Posterior vena cava (tissue), 2 donors: Measurements from ENCODE around the gene B3GNT9. TPM values are rescaled to one million over a fixed set of nuclear protein-coding genes. Genes with fewer than 3 reads are reported as not detected.
A peak's percentile ranks its signal among the peaks of the same experiment; 100 is the strongest.

Source experiments
- DNase-seq: peaks from one replicate; pipeline ENCODE4 v3.0.0-alpha.2; 2020; ENCODE audit warnings: low spot score
- intact Hi-C, 2 donors: fragments of 100-400 bp; cut with DNase I; formaldehyde crosslinking; loops; one replicate each; pipeline versions ENCODE4 v1.14.1 to v1.14.2; 2022 to 2023
- total RNA-seq, 2 donors: library from RNA; stranded (reverse); fragmentation: NEBNext Ultra II Directional; extraction: Animal tissue kit (Norgen Biotek cat#: 25700); gene quantifications; one replicate each; pipeline ENCODE4 v1.2.1, GENCODE V29; 2021
- donor health status: DM: yes; HTN: yes; CAD: no.
- donor health status: DM: yes; HTN: yes; CAD: no.

B3GNT9 gene
- total RNA-seq, 2 donors from 2014 or later, result 13.0 to 22.0 TPM

- intact Hi-C loops, result loop anchor here (2.0 to 10.0 kb wide), 2 partner anchors 213 to 231 kb away; no protein-coding TSS in a partner anchor
- no peak for DNase-seq
These were observed 36.5 kb upstream of the B3GNT9 start for GRCh38 chr16:67187175-67187890.

DNA sequence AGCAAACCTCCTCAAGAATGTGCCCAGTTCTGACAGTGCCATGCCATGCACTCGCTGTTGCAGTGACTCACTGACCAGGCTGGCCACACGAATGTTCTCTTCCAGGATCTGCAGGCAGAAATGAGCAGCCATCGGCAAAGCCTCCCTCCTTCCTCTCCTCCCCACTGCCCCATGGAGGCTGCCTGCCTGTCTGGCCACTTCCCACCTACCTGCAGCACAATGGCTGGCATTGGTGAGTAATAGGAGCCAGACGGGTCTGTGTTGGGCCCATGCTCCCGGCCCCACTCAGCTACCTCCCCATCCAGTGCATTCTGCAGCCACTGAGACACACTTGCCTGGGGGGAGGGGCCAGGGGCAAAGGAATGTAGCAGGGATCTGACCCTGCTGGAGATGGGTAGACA lies 35.8 kb upstream of the B3GNT9 start:
- no peak for DNase-seq

GRCh38 chr16:67185651-67186134 lies 34.9 kb upstream of the B3GNT9 start:
- DNase-seq, result no peak
- intact Hi-C loops, result loop anchor here (2.0 to 10.0 kb wide), 2 partner anchors 211 to 229 kb away; no protein-coding TSS in a partner anchor

More for the DNA sequence above, 35.8 kb upstream of the B3GNT9 start:
- intact Hi-C loops, result loop anchor here (2.0 to 10.0 kb wide), 2 partner anchors 212 to 230 kb away; no protein-coding TSS in a partner anchor

DNA sequence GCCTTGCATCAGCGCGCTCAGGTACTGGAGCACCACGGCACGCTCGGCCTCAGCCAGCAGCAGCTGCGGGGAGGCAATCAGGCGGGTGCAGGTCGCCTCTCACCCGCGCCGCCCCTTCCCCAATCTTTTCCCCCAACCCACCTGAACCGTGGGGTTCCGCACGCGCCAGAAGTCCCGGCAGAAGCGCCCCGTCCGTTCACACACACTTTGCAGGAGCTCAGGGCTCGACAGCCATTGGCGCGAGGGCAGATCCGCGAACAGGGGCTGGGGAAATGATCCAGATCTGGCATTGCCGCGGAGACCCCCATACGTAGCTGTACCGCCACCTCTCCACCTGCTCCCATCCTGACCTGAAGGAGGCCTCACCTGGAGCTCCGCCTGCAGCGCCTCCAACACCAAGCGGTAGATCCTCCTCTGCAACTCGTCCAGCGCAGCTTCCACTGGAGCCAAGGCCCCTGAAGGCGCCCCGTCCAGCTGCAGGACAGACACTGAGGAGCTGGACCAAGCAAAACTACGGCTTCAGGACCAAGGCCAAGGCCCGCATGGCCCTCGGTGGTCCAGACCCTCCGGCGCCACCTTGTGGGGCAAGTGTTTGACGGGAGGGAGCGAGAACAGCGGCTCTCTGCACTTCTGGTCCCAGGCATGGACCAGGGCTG lies 34.3 kb upstream of the B3GNT9 start:
- intact Hi-C loops, result loop anchor here in 1 of 2 donors (10.0 kb wide), 1 partner anchor 210 kb away; no protein-coding TSS in a partner anchor

DNA sequence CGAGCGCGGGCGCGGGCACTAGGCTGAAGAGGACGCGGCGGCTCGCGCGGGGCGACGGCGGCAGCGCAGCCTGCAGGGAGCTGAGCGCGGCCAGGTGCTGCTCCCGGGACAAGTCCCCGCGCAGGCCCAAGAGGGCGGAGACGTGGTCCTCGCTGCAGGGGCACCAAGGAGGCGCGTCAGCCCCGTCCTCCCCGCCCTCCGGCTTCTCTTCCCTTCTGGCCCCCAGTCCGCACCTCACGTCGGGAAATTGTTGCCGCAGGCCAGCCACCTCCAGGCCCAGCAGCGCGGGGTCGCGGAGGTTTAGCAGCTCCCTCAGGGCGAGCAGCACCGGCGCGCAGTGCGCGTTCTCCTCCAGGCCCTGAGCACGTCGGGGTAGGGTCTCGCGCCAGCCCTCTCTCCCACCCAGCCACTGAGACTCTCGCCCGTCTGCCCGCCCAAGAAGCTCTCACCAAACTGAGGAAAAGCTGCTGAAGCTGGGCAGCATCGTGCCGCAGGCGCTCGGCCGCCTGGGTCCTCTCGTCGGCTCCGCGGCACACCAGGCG lies 33.7 kb upstream of the B3GNT9 start:
- no peak for DNase-seq
- intact Hi-C loops, result loop anchor here in 1 of 2 donors (10.0 kb wide), 1 partner anchor 210 kb away; no protein-coding TSS in a partner anchor

More for the DNA sequence above, 34.3 kb upstream of the B3GNT9 start:
- peak; percentile 98 for DNase-seq

GRCh38 chr16:67183627-67184452 lies 33.0 kb upstream of the B3GNT9 start, which contains the start of gene MATCAP1:
Gene MATCAP1, minus strand, starts transcription at chr16:67183963. Its CDS starts 3,353 bp downstream, at chr16:67180610.
- intact Hi-C loops, result loop anchor here in 1 of 2 donors (10.0 kb wide), 1 partner anchor 209 kb away; no protein-coding TSS in a partner anchor
- peak; percentile 97 for DNase-seq

DNA sequence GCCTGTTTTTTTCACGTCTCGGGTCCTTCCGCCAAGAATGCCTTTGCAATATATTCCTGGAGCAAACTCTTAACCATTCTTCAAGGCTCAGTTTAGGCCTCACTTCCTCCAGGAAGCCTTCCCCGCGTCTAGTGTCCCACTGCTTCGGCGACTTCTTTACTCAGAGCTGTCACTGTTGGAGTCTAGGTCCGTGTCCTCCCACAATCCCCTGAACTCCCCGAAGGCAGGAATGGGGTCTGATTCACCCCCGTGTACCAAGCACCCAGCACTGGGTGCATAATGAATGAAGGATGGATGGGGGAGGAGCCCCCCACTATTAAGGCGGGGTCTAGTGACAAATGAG lies 32.5 kb upstream of the B3GNT9 start:
- intact Hi-C loops, result loop anchor here in 1 of 2 donors (10.0 kb wide), 1 partner anchor 208 kb away; no protein-coding TSS in a partner anchor
- DNase-seq, result no peak

DNA sequence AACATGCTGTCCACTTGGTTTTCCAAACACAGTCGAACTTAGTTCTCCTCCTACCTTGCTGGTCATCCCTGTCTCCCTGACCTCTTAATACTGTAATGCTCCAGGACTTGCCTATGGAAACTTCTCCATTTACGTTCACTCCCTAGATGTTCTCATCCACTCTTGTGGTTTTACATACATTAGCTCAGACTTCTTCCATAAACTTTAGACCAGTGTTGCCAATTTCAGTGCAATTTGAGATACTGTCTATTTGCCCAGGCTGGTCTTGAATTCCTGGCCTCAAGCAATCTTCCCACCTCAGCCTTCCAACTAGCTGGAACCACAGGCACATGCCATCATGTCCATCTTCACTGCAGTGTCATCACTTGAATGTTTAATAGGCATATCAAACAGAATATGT lies 31.5 kb upstream of the B3GNT9 start:
- intact Hi-C loops, result loop anchor here in 1 of 2 donors (10.0 kb wide), 1 partner anchor 207 kb away; no protein-coding TSS in a partner anchor
- DNase-seq, result no peak

GRCh38 chr16:67181346-67181745 lies 30.5 kb upstream of the B3GNT9 start:
- intact Hi-C loops, result loop anchor here in 1 of 2 donors (10.0 kb wide), 1 partner anchor 207 kb away; no protein-coding TSS in a partner anchor
- DNase-seq, result peak; percentile 92

DNA sequence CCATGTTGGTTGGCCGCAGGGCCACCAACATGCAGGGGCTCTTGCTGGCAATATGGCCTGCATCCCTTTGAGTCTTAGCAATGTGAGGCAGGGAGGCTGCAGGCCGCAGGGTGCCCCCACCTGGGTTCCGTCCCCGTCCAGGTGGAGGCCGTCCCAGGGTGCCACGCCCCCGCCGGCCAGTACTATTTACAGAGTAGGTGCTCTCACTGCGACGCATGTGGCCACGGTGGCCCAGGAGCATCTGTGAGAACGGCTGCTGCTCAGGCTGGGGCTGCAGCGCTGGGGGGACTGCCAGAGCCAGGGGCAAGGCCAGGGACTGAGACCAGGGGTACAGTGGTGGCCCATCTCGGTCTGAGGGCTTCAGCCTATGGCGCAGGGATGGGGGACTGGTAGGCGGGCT lies 29.4 kb upstream of the B3GNT9 start:
- intact Hi-C loops, result loop anchor here in 1 of 2 donors (10.0 kb wide), 1 partner anchor 205 kb away; no protein-coding TSS in a partner anchor
- no peak for DNase-seq

DNA sequence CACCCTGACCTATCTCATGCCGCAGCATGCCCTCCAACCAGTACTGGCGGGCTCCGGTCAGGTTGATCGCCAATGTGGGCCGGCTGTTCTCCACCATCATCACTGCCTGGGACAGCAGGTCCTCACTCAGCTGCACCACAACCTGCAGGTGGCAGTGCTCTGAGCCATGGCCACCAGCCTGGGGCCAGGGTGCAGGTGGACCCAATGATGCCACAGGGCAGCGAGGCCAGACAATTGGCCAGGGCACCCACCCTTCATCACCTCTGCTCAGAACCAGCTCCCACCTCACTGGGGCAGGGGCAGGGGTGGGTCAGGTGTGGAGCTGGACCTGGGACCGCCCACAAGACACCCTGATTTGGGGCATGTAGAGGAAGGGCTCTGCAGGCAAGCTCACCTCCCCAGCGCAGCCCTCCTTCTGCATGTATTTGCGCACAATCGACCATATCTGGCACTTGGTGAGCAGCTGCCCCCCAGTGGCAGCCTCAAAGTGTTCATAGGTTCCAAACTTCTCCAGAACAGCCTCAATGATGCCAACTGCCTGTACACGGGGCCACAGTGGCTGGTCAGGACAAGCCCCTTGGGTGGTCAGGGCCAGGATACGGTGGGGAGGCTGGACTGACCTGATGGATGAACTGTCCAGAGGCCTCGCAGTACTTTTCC lies 28.8 kb upstream of the B3GNT9 start:
- intact Hi-C loops, result loop anchor here in 1 of 2 donors (10.0 kb wide), 1 partner anchor 205 kb away; no protein-coding TSS in a partner anchor
- no peak for DNase-seq

- DNase-seq, result no peak
- intact Hi-C loops, result no loop called here
These were observed 27.2 kb upstream of the B3GNT9 start for GRCh38 chr16:67177743-67178699.

- DNase-seq, result no peak
These were observed 25.9 kb upstream of the B3GNT9 start for GRCh38 chr16:67176662-67177061.

GRCh38 chr16:67174706-67175231 lies 24.0 kb upstream of the B3GNT9 start:
- no peak for DNase-seq
- intact Hi-C loops, result no loop called here

More at GRCh38 chr16:67176662-67177061, 25.9 kb upstream of the B3GNT9 start:
- intact Hi-C loops, result no loop called here

DNA sequence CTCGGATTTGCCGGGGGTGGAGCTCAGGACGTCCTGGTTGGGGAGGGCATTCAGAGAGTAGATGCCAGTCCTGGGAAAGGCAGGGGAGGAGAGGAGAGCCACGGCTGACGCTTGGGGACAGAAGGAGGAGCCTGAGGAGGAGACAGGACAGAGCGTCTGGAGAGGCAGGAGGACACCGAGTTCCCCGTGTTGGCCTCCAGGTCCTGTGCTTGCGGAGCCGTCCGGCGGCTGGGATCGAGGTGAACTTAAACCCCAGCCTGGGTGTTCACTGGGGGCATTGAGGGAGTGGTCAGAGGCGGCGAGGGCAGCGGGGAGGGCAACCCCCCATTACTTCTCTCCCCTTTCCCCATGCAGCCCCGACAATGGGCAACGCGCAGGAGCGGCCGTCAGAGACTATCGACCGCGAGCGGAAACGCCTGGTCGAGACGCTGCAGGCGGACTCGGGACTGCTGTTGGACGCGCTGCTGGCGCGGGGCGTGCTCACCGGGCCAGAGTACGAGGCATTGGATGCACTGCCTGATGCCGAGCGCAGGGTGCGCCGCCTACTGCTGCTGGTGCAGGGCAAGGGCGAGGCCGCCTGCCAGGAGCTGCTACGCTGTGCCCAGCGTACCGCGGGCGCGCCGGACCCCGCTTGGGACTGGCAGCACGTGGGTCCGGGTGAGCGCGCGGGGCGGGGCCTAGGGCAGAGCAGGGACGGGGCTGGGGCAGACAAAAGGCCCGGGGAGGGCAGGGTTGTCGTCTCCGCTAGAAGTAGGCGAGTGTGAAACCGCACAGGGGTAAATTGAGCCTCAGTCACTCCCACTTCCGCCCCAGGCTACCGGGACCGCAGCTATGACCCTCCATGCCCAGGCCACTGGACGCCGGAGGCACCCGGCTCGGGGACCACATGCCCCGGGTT lies 23.3 kb upstream of the B3GNT9 start:
- DNase-seq, result peak; percentile 95
- intact Hi-C loops, result no loop called here

DNA sequence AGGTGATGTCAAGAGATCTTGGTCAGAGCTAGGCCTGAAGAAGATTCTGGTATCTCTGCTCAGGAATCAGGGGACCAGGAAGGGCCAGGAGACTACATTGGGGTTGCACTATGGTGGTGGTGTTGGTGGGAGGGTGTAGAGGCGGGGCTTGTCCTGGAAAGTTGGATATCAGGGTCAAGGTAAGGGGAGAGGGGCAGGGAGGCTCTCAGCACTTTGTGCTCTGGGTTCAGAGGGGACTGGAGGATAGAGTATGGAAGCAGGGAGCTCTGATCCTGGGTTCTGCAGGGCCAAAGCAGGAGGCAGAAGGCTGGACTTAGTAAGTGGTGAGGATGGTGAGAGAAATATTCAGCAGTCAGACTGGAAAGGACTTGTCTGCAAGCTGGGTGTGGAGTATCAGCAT lies 22.5 kb upstream of the B3GNT9 start:
- no peak for DNase-seq
- intact Hi-C loops, result no loop called here
